ENCODE measurements around the gene NDUFS8. TPM values are rescaled to one million over a fixed set of nuclear protein-coding genes. Genes with fewer than 3 reads are reported as not detected.

The NDUFS8 gene
- total RNA-seq, 1 donor from 2014 or later: 118 TPM

DNA sequence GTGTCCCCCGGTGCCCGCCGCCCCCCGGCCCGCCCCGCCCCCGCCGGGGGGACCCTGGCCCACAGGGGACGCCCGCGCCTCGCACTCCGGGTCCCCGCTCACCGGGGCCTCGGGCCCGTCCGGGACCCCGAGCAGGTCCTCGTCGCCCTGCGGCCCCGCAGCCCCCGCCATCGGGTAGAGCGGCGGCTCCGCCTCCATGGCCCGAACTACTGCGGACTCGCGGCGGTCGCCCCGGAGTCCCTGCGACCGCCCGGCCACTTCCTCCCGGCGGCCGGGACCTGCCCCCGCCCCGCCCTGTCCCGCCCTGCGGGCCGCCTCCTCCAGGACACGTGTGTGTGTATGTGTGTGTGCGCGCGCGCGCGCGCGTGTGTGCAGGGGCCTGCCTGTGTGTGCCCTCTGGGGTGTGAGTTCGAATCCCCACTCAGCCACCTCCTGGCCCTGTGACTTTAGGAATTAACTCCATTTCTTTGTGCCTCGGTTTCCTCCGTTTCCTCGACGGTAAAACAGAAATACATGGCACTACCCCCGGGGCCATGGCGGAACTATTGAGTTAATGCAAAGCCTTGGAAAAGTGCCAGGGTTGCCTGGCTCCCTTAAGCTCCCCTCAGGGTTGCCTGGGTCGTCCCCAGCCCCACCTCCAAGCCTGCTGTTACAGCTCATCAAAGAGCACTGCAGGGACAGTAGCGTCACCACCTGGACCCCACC is 26.5 kb upstream of the NDUFS8 start, which contains the start of gene UNC93B1:
TSS of gene UNC93B1 (minus strand) at position 252 of the 705 bp plus-strand sequence. CDS start at position 198, 54 bp downstream.
- TF ChIP-seq, protein P1, sequence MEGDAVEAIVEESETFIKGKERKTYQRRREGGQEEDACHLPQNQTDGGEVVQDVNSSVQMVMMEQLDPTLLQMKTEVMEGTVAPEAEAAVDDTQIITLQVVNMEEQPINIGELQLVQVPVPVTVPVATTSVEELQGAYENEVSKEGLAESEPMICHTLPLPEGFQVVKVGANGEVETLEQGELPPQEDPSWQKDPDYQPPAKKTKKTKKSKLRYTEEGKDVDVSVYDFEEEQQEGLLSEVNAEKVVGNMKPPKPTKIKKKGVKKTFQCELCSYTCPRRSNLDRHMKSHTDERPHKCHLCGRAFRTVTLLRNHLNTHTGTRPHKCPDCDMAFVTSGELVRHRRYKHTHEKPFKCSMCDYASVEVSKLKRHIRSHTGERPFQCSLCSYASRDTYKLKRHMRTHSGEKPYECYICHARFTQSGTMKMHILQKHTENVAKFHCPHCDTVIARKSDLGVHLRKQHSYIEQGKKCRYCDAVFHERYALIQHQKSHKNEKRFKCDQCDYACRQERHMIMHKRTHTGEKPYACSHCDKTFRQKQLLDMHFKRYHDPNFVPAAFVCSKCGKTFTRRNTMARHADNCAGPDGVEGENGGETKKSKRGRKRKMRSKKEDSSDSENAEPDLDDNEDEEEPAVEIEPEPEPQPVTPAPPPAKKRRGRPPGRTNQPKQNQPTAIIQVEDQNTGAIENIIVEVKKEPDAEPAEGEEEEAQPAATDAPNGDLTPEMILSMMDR (IDR thresholded peaks at IDR 0.05): no peak
- ATAC-seq (peak; percentile 90), DNase-seq (peak; percentile 98)
- Histone ChIP-seq H3K4me1 (peaks cover 15% of the 10 kb centered on the region), H3K4me3 (peak within 1 kb of the TSS; percentile 72), H3K9me3 (no peaks in the 10 kb centered on the region), H3K27ac (peak within 1 kb of the TSS; percentile 76), H3K36me3 (no peaks in the 10 kb centered on the region), H3K27me3 (no peaks in the 10 kb centered on the region)
- intact Hi-C loops (cut with DNase I): no loop called here

DNA sequence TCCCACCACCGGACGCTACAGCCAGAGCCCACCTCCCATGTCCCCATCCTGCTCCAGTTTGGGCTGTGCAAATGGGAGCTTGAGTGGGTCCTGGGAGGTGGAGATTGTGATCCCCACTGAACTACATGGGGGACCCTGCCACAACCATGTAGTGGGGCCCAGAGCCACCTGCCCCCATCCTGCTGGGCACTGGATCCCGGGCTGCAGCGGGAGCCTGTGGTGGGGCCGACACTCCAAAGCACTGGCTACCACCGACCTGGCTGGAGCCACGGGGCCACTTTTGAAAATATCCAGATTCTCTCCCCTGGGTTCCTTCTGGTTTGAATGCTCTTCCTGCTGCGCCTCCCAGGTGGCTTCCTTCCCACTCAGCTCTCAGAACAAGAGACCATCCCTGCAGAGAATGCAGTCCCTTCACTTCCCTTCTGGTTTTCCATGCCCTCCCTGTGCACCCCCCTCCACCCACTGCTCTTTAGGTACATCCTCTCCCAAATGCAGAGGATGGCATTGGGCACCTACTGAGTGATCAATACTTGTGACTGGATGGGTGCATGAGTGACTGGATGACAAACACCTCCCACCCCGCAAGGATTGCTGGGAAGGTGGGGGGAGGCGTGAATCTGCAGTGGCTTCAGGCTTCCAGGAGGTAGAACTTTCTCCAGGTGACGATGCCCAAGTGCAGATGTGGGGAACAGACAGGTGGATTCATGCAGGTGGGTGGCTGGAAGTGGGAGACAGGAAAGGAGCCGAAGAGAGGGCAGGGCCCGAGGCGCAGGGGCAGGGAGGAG is 25.7 kb upstream of the NDUFS8 start:
- H3K4me3 ChIP-seq: peak overlapping the region; percentile 72
- ATAC-seq: no peak
- TF ChIP-seq, protein P1 (IDR thresholded peaks at IDR 0.05): no peak
- intact Hi-C loops (cut with DNase I): no loop called here
- H3K36me3 ChIP-seq: no peaks in the 10 kb centered on the region
- no peak overlapping the region for H3K27ac ChIP-seq
- no peak for DNase-seq
- H3K9me3 ChIP-seq: no peaks in the 10 kb centered on the region
- no peaks in the 10 kb centered on the region for H3K27me3 ChIP-seq
- H3K4me1 ChIP-seq: peaks cover 22% of the 10 kb centered on the region

DNA sequence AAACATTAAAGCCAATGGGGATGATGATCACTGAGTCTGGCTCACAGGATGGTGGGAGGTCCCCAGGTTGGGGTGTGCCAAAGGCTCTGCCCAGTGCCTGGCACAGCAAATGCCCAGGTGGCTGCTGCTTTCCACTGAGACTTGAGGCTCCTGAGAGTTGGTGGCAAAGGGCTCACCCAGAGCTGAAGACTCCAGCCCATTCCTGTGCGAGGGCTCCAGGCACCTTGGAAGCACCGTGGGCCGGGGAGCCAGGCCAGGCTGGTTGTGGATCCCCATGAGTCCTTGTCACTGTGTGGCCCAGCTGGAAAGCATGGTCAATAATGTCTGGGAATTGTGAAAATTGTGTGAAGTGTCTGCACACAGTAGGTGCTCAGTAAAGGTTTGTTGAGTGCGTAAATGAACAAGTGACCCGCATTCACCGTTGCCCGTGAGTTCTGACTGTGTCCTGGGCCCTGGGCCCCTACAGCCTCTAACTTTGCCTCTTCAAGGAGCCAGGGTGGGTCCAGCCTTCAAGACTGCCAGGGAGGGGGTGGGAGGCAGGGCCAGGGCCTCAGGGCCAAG is 23.8 kb upstream of the NDUFS8 start:
- intact Hi-C loops (cut with DNase I): no loop called here
- no peak overlapping the region for H3K27ac ChIP-seq
- no peaks in the 10 kb centered on the region for H3K27me3 ChIP-seq
- no peak overlapping the region for H3K4me3 ChIP-seq
- DNase-seq (no peak), ATAC-seq (no peak)
- H3K9me3 ChIP-seq: no peaks in the 10 kb centered on the region
- no peaks in the 10 kb centered on the region for H3K36me3 ChIP-seq
- TF ChIP-seq, protein P1 (IDR thresholded peaks at IDR 0.05): no peak
- peaks cover 31% of the 10 kb centered on the region for H3K4me1 ChIP-seq

DNA sequence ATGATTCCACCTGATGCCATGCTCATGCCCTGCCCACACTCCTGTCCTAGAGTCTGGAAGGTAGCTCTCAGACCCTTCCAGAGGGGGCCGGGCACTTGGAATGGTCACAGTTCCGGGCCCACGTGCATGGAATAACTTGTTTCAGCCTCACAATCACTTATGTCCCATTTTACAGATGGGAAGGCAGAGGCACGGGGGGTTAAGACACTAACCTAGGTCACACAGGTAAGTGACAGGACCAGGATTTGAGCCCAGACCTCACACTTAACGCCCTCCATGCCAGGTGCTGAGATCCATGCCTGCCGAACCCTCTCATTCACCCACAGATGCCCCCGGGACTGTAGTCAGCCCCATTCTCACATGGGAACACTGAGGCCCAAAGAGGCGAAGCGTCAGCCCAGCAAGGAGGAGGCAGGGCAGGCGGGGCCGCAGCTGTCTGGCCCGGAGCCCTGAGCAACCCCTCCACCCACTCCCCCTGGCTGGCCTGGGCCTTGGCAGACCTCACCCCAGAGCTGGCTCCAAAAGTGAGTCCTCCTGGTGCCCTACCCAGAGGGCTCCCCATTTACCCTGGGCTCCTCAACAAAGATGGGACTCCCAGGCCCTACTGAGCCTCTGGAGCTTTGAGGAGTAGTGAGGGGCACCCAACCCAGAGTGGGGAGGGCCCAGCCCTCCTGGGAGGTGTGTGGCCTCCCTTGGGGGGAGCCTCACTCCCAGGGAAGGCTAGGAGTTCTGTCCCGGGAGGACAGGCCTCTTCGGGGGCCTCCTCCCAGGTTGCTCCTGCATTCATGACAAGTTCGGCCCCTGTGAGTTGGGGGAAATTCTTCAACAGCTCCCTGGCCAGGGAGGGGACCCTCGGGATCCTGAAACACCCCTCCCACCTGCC is 22.7 kb upstream of the NDUFS8 start:
- H3K27me3 ChIP-seq: no peaks in the 10 kb centered on the region
- ATAC-seq (no peak), DNase-seq (no peak)
- intact Hi-C loops (cut with DNase I): no loop called here
- H3K36me3 ChIP-seq: no peaks in the 10 kb centered on the region
- no peak overlapping the region for H3K4me3 ChIP-seq
- TF ChIP-seq, protein P1 (IDR thresholded peaks at IDR 0.05): no peak
- H3K4me1 ChIP-seq: peaks cover 41% of the 10 kb centered on the region
- H3K27ac ChIP-seq: peak overlapping the region; percentile 91
- no peaks in the 10 kb centered on the region for H3K9me3 ChIP-seq
